ENCODE results near the gene RASA4B. TPM values are rescaled to one million over a fixed set of nuclear protein-coding genes. Genes with fewer than 3 reads are reported as not detected.
"Not testable (repeated sequence)": the region's sequence is repeated elsewhere in the genome, so short reads cannot be mapped to it uniquely, and the experiment has no call there.

RASA4B gene
- total RNA-seq = 10 to 100 TPM in 2 of 3 donors, 1 to 10 TPM in 1; 2.4 to 14.3 (median 12.3) TPM
- total RNA-seq (2013) = 8.6 TPM

- H3K27me3 Mint-ChIP-seq (ENCODE audit: low read depth in 2 of 2); intact Hi-C loops (cut with micrococcal nuclease): not testable (repeated sequence)
- peak in 1 of 2 donors; percentile 47 for DNase-seq
Measured at GRCh38 chr7:102517550-102518147, at the start of gene RASA4B. Gene RASA4B (minus strand): TSS chr7:102517777. CDS start chr7:102517710, 67 bp downstream.

GRCh38 chr7:102550808-102551422 is 33.3 kb upstream of the RASA4B start, which contains the start of gene SPDYE2:
Gene SPDYE2 (plus strand): TSS chr7:102551226. CDS start chr7:102553256, 2,030 bp downstream.
- H3K9me3 ChIP-seq (ENCODE audit: control insufficient read depth, insufficient read depth, low read length); intact Hi-C loops (cut with micrococcal nuclease); H3K36me3 Mint-ChIP-seq; ATAC-seq; H3K27ac ChIP-seq (ENCODE audit: low read length); H3K27me3 ChIP-seq (ENCODE audit: control insufficient read depth, insufficient read depth, low read length); H3K27me3 Mint-ChIP-seq (ENCODE audit: low read depth in 2 of 2); H3K4me1 Mint-ChIP-seq; H3K9me3 Mint-ChIP-seq; H3K4me1 ChIP-seq (ENCODE audit: control insufficient read depth, insufficient read depth, low read length); H3K4me3 ChIP-seq (ENCODE audit: low read length); DNase-seq; H3K27ac Mint-ChIP-seq; H3K4me3 Mint-ChIP-seq; H3K36me3 ChIP-seq (ENCODE audit: control insufficient read depth, insufficient read depth, low read length): not testable (repeated sequence)
- WGBS (ENCODE audit: insufficient coverage) = no CpG with 5 or more reads among the region's 6 CpGs

More at GRCh38 chr7:102517550-102518147, at the start of gene RASA4B:
- not testable (repeated sequence) for H3K27ac Mint-ChIP-seq; H3K9me3 ChIP-seq (ENCODE audit: control insufficient read depth, insufficient read depth, low read length); H3K4me1 Mint-ChIP-seq; H3K4me1 ChIP-seq (ENCODE audit: control insufficient read depth, insufficient read depth, low read length); H3K27me3 ChIP-seq (ENCODE audit: control insufficient read depth, insufficient read depth, low read length); H3K36me3 Mint-ChIP-seq; H3K27ac ChIP-seq (ENCODE audit: low read length); H3K36me3 ChIP-seq (ENCODE audit: control insufficient read depth, insufficient read depth, low read length); H3K9me3 Mint-ChIP-seq; H3K4me3 ChIP-seq (ENCODE audit: low read length)
- H3K4me3 Mint-ChIP-seq = peak within 1 kb of the TSS; percentile 55
- peak; percentile 98 to 100 (median 99) for ATAC-seq
- WGBS (ENCODE audit: insufficient coverage) = no CpG with 5 or more reads among the region's 61 CpGs

- H3K4me3 ChIP-seq (ENCODE audit: low read length); H3K27ac Mint-ChIP-seq; intact Hi-C loops (cut with micrococcal nuclease); H3K4me1 Mint-ChIP-seq; H3K9me3 ChIP-seq (ENCODE audit: control insufficient read depth, insufficient read depth, low read length); H3K4me3 Mint-ChIP-seq; H3K9me3 Mint-ChIP-seq; H3K4me1 ChIP-seq (ENCODE audit: control insufficient read depth, insufficient read depth, low read length); H3K36me3 ChIP-seq (ENCODE audit: control insufficient read depth, insufficient read depth, low read length); ATAC-seq; DNase-seq; H3K36me3 Mint-ChIP-seq; H3K27ac ChIP-seq (ENCODE audit: low read length); H3K27me3 Mint-ChIP-seq (ENCODE audit: low read depth in 2 of 2); H3K27me3 ChIP-seq (ENCODE audit: control insufficient read depth, insufficient read depth, low read length): not testable (repeated sequence)
- WGBS (ENCODE audit: insufficient coverage) = no CpG with 5 or more reads among the region's 6 CpGs
Measured at GRCh38 chr7:102546353-102546752, 28.8 kb upstream of the RASA4B start.

GRCh38 chr7:102545288-102545687 is 27.7 kb upstream of the RASA4B start:
- H3K4me3 Mint-ChIP-seq; H3K36me3 Mint-ChIP-seq; H3K27me3 ChIP-seq (ENCODE audit: control insufficient read depth, insufficient read depth, low read length); H3K4me1 Mint-ChIP-seq; H3K4me3 ChIP-seq (ENCODE audit: low read length); H3K27ac ChIP-seq (ENCODE audit: low read length); H3K27ac Mint-ChIP-seq; H3K27me3 Mint-ChIP-seq (ENCODE audit: low read depth in 2 of 2); H3K36me3 ChIP-seq (ENCODE audit: control insufficient read depth, insufficient read depth, low read length); H3K9me3 Mint-ChIP-seq; H3K4me1 ChIP-seq (ENCODE audit: control insufficient read depth, insufficient read depth, low read length); DNase-seq; H3K9me3 ChIP-seq (ENCODE audit: control insufficient read depth, insufficient read depth, low read length); intact Hi-C loops (cut with micrococcal nuclease); ATAC-seq: not testable (repeated sequence)
- 100% methylated on average over 4 of the region's 12 CpGs for WGBS (ENCODE audit: insufficient coverage)

- no CpG with 5 or more reads among the region's 1 CpG for WGBS (ENCODE audit: insufficient coverage)
- H3K4me1 Mint-ChIP-seq; H3K27me3 Mint-ChIP-seq (ENCODE audit: low read depth in 2 of 2); H3K4me3 ChIP-seq (ENCODE audit: low read length); DNase-seq; H3K27ac Mint-ChIP-seq; H3K9me3 Mint-ChIP-seq; H3K36me3 Mint-ChIP-seq; H3K36me3 ChIP-seq (ENCODE audit: control insufficient read depth, insufficient read depth, low read length); H3K27ac ChIP-seq (ENCODE audit: low read length); ATAC-seq; H3K27me3 ChIP-seq (ENCODE audit: control insufficient read depth, insufficient read depth, low read length); H3K4me1 ChIP-seq (ENCODE audit: control insufficient read depth, insufficient read depth, low read length); H3K4me3 Mint-ChIP-seq; H3K9me3 ChIP-seq (ENCODE audit: control insufficient read depth, insufficient read depth, low read length); intact Hi-C loops (cut with micrococcal nuclease): not testable (repeated sequence)
Measured at GRCh38 chr7:102544372-102544771, 26.8 kb upstream of the RASA4B start.

GRCh38 chr7:102543596-102543995 is 26.0 kb upstream of the RASA4B start, which contains the start of gene UPK3BL2:
Gene UPK3BL2 (minus strand): TSS chr7:102543696. CDS start chr7:102543636, 60 bp downstream.
- H3K27ac Mint-ChIP-seq; DNase-seq; H3K4me1 Mint-ChIP-seq; H3K9me3 Mint-ChIP-seq; intact Hi-C loops (cut with micrococcal nuclease); H3K4me3 Mint-ChIP-seq; H3K27me3 ChIP-seq (ENCODE audit: control insufficient read depth, insufficient read depth, low read length); H3K36me3 ChIP-seq (ENCODE audit: control insufficient read depth, insufficient read depth, low read length); H3K9me3 ChIP-seq (ENCODE audit: control insufficient read depth, insufficient read depth, low read length); H3K4me1 ChIP-seq (ENCODE audit: control insufficient read depth, insufficient read depth, low read length); ATAC-seq; H3K36me3 Mint-ChIP-seq; H3K27ac ChIP-seq (ENCODE audit: low read length); H3K4me3 ChIP-seq (ENCODE audit: low read length); H3K27me3 Mint-ChIP-seq (ENCODE audit: low read depth in 2 of 2): not testable (repeated sequence)
- WGBS (ENCODE audit: insufficient coverage) = no CpG with 5 or more reads among the region's 8 CpGs

GRCh38 chr7:102542771-102543170 is 25.2 kb upstream of the RASA4B start:
- ATAC-seq; H3K4me3 ChIP-seq (ENCODE audit: low read length); DNase-seq; H3K9me3 ChIP-seq (ENCODE audit: control insufficient read depth, insufficient read depth, low read length); intact Hi-C loops (cut with micrococcal nuclease); H3K36me3 Mint-ChIP-seq; H3K9me3 Mint-ChIP-seq; H3K27me3 ChIP-seq (ENCODE audit: control insufficient read depth, insufficient read depth, low read length); H3K27ac ChIP-seq (ENCODE audit: low read length); H3K27ac Mint-ChIP-seq; H3K4me3 Mint-ChIP-seq; H3K27me3 Mint-ChIP-seq (ENCODE audit: low read depth in 2 of 2); H3K36me3 ChIP-seq (ENCODE audit: control insufficient read depth, insufficient read depth, low read length); H3K4me1 ChIP-seq (ENCODE audit: control insufficient read depth, insufficient read depth, low read length); H3K4me1 Mint-ChIP-seq: not testable (repeated sequence)
- WGBS (ENCODE audit: insufficient coverage) = no CpG with 5 or more reads among the region's 11 CpGs

GRCh38 chr7:102542083-102542482 is 24.5 kb upstream of the RASA4B start:
- H3K27ac ChIP-seq (ENCODE audit: low read length); H3K4me1 ChIP-seq (ENCODE audit: control insufficient read depth, insufficient read depth, low read length); H3K4me3 ChIP-seq (ENCODE audit: low read length); H3K4me1 Mint-ChIP-seq; H3K36me3 ChIP-seq (ENCODE audit: control insufficient read depth, insufficient read depth, low read length); H3K9me3 ChIP-seq (ENCODE audit: control insufficient read depth, insufficient read depth, low read length); H3K9me3 Mint-ChIP-seq; H3K36me3 Mint-ChIP-seq; DNase-seq; ATAC-seq; H3K27me3 ChIP-seq (ENCODE audit: control insufficient read depth, insufficient read depth, low read length); H3K27ac Mint-ChIP-seq; intact Hi-C loops (cut with micrococcal nuclease); H3K27me3 Mint-ChIP-seq (ENCODE audit: low read depth in 2 of 2); H3K4me3 Mint-ChIP-seq: not testable (repeated sequence)
- no CpG with 5 or more reads among the region's 8 CpGs for WGBS (ENCODE audit: insufficient coverage)
